ENCODE results near the gene SLC35B2. TPM values are rescaled to one million over a fixed set of nuclear protein-coding genes. Genes with fewer than 3 reads are reported as not detected.
A peak's percentile ranks its signal among the peaks of the same experiment; 100 is the strongest.

The SLC35B2 gene
- total and polyA plus RNA-seq, 9 of the 15 experiments (the other 6 are each of a cell fraction or from before 2014, with no cell fraction given): 14.5 to 59.1 (median 47.1) TPM

DNA sequence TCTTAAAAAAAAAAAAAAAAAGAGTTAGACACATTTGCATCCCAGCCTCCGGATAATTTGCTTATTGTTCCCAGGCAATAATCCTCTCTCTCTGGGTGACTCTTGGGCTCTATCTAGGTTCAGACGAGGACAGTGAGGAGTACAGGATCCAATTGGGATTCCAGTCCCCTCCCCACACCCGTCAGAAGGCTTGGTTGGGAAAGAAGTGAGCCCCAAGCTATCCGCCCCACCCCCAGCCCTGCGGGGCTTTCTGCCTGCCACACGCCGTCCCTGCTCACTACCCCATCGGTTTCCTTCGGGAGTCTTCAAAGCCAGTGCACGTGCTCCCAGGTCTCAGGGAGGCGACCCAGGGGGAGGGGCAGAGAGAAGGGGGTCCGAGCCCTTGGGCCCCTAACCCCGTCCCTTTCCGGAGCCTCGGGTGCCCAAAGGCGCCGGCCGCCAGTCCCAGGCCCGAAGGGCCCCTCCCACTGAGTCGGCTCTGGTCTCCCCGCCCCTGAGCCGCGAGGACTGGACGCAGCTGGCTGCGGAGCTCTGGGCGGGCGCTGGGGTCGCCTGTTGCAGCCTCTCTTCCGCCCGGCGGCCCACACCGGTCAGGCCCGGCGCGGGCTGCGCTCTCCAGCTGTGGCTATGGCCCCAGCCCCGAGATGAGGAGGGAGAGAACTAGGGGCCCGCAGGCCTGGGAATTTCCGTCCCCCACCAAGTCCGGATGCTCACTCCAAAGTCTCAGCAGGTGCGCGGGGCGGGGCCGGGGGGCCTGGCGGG lies 38.1 kb downstream of the SLC35B2 start (continued):
- TF ChIP-seq, protein P1, sequence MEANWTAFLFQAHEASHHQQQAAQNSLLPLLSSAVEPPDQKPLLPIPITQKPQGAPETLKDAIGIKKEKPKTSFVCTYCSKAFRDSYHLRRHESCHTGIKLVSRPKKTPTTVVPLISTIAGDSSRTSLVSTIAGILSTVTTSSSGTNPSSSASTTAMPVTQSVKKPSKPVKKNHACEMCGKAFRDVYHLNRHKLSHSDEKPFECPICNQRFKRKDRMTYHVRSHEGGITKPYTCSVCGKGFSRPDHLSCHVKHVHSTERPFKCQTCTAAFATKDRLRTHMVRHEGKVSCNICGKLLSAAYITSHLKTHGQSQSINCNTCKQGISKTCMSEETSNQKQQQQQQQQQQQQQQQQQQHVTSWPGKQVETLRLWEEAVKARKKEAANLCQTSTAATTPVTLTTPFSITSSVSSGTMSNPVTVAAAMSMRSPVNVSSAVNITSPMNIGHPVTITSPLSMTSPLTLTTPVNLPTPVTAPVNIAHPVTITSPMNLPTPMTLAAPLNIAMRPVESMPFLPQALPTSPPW (CRISPR knock-in tag; IDR thresholded peaks at IDR 0.05): peak; percentile 82
- no peak for TF ChIP-seq MECOM (CRISPR knock-in tag; IDR thresholded peaks at IDR 0.05)
- TF ChIP-seq HDAC1 (IDR thresholded peaks at IDR 0.05): peak in 1 of 2 experiments; percentile 61; a peak in 2 of 4 replicates
- TF ChIP-seq ZBTB17 (CRISPR knock-in tag; IDR thresholded peaks at IDR 0.05): peak; percentile 79
- no peak for TF ChIP-seq SRF (CRISPR knock-in tag; IDR thresholded peaks at IDR 0.05)
- TF ChIP-seq SMAD2 (IDR thresholded peaks at IDR 0.05; ENCODE audit: low read depth, low read length): no peak
- TF ChIP-seq ZFP30 (CRISPR knock-in tag; IDR thresholded peaks at IDR 0.05; ENCODE audit: borderline replicate concordance): no peak
- TF ChIP-seq, protein P2, sequence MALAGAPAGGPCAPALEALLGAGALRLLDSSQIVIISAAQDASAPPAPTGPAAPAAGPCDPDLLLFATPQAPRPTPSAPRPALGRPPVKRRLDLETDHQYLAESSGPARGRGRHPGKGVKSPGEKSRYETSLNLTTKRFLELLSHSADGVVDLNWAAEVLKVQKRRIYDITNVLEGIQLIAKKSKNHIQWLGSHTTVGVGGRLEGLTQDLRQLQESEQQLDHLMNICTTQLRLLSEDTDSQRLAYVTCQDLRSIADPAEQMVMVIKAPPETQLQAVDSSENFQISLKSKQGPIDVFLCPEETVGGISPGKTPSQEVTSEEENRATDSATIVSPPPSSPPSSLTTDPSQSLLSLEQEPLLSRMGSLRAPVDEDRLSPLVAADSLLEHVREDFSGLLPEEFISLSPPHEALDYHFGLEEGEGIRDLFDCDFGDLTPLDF (CRISPR knock-in tag; IDR thresholded peaks at IDR 0.05): peak; percentile 47; the same call in 1 of the 2 replicates
- 0 out of 2 replicates have a peak, but pooled peaks have one; percentile 47 for TF ChIP-seq RFX7 (CRISPR knock-in tag; IDR thresholded peaks at IDR 0.05)
- no peak for TF ChIP-seq HLTF (IDR thresholded peaks at IDR 0.05)
- TF ChIP-seq SMARCE1 (IDR thresholded peaks at IDR 0.05): peak; percentile 66
- TF ChIP-seq SUPT5H (IDR thresholded peaks at IDR 0.05): peak; percentile 75
- no peak for TF ChIP-seq MBD2 (IDR thresholded peaks at IDR 0.05; ENCODE audit: borderline replicate concordance, low read depth)
- TF ChIP-seq, protein P3, sequence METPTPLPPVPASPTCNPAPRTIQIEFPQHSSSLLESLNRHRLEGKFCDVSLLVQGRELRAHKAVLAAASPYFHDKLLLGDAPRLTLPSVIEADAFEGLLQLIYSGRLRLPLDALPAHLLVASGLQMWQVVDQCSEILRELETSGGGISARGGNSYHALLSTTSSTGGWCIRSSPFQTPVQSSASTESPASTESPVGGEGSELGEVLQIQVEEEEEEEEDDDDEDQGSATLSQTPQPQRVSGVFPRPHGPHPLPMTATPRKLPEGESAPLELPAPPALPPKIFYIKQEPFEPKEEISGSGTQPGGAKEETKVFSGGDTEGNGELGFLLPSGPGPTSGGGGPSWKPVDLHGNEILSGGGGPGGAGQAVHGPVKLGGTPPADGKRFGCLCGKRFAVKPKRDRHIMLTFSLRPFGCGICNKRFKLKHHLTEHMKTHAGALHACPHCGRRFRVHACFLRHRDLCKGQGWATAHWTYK (CRISPR knock-in tag; IDR thresholded peaks at IDR 0.05): peak; percentile 90
- TF ChIP-seq, protein P4, sequence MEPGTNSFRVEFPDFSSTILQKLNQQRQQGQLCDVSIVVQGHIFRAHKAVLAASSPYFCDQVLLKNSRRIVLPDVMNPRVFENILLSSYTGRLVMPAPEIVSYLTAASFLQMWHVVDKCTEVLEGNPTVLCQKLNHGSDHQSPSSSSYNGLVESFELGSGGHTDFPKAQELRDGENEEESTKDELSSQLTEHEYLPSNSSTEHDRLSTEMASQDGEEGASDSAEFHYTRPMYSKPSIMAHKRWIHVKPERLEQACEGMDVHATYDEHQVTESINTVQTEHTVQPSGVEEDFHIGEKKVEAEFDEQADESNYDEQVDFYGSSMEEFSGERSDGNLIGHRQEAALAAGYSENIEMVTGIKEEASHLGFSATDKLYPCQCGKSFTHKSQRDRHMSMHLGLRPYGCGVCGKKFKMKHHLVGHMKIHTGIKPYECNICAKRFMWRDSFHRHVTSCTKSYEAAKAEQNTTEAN (CRISPR knock-in tag; IDR thresholded peaks at IDR 0.05): 0 out of 2 replicates have a peak, but pooled peaks have one; percentile 67
- TF ChIP-seq, protein P5, sequence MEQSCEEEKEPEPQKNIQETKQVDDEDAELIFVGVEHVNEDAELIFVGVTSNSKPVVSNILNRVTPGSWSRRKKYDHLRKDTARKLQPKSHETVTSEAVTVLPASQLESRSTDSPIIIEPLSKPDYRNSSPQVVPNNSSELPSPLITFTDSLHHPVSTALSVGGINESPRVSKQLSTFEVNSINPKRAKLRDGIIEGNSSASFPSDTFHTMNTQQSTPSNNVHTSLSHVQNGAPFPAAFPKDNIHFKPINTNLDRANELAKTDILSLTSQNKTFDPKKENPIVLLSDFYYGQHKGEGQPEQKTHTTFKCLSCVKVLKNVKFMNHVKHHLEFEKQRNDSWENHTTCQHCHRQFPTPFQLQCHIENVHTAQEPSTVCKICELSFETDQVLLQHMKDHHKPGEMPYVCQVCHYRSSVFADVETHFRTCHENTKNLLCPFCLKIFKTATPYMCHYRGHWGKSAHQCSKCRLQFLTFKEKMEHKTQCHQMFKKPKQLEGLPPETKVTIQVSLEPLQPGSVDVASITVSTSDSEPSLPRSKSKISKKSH (CRISPR knock-in tag; IDR thresholded peaks at IDR 0.05): no peak
- TF ChIP-seq FUS (optimal IDR thresholded peaks at IDR 0.05; ENCODE audit: low read depth, low read length): no peak
- no peak for TF ChIP-seq TCFL5 (CRISPR knock-in tag; conservative IDR thresholded peaks at IDR 0.05)
- no peak for TF ChIP-seq NCOA2 (IDR thresholded peaks at IDR 0.05; ENCODE audit: partially characterized antibody in 2 of 2)

Measured in K562 (cell line).